Head of caudate nucleus (tissue), 42 donors: Measurements from ENCODE around the gene KRT7.
A peak's percentile ranks its signal among the peaks of the same experiment; 100 is the strongest.

Experiments
- DNase-seq, 42 donors: peaks; one replicate each; pipeline versions ENCODE4 v3.0.0 to v3.0.0-alpha.2; 2020 to 2021; ENCODE audit warnings: mixed read lengths in 7 of 42
- intact Hi-C: fragments of 100-400 bp; cut with DNase I; formaldehyde crosslinking; loops from one replicate; pipeline ENCODE4 v1.15.0; 2022

KRT7 gene

GRCh38 chr12:52232674-52233461 is at the start of gene KRT7:
KRT7 (plus strand) TSS chr12:52233243; CDS start chr12:52233297, 54 bp downstream.
- DNase-seq: no peak
- intact Hi-C loops: no loop called here

- intact Hi-C loops: no loop called here
- DNase-seq: peak in 4 of 42 donors; percentile 19 to 45 (median 27)
These were observed 49.5 kb upstream of the KRT7 start for GRCh38 chr12:52183544-52183910.

GRCh38 chr12:52183971-52184370 is 49.1 kb upstream of the KRT7 start:
- DNase-seq: no peak
- intact Hi-C loops: no loop called here

DNA sequence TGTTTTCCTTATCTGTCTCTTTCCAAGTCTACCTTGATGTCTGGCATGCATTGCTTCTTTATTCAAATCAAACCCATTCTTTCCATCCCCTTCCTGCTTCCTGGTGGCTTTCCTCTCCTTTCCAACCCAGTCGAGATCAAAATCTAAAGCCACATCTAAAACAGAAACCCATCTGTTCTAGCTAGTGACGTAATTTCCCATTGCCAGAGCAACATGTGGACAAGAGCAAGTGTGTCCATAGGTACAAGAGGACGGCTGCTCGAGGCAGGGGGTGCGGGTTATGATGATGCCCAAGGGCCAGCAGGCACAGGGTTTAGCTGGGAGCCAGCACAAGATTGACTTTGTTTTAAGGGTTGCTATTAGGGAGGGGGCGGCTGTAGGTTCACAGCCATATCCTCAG is 48.2 kb upstream of the KRT7 start:
- intact Hi-C loops: no loop called here
- no peak for DNase-seq

GRCh38 chr12:52185400-52185967 is 47.6 kb upstream of the KRT7 start:
- no peak for DNase-seq
- intact Hi-C loops: no loop called here

- no peak for DNase-seq
- intact Hi-C loops: no loop called here
These were observed 46.8 kb upstream of the KRT7 start for GRCh38 chr12:52186118-52186840.

DNA sequence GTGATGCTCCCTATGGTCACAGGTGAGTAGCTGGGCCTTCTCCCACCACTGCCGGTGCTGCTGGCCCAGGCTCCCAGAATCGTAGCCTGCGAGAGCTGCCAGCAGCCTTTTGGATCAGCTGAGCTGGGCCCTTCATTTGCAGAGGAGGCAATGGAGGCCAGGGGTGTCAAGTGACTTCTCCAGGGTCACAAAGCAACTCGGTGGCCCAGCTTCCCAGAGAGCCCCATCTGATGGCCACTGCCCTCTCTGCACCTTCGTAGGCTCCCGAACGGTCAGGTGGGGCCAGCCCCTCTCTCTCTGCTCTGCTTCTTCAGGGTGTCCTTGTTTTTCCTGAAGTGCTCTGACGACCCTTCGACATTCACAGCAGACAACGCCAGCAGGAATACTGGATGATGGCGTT is 45.8 kb upstream of the KRT7 start:
- intact Hi-C loops: no loop called here
- no peak for DNase-seq

GRCh38 chr12:52187640-52188039 is 45.4 kb upstream of the KRT7 start:
- intact Hi-C loops: no loop called here

GRCh38 chr12:52188658-52189057 is 44.4 kb upstream of the KRT7 start:
- intact Hi-C loops: no loop called here
- DNase-seq: no peak

More at GRCh38 chr12:52187640-52188039, 45.4 kb upstream of the KRT7 start:
- DNase-seq: no peak

- intact Hi-C loops: no loop called here
- DNase-seq: no peak
These were observed 43.5 kb upstream of the KRT7 start for GRCh38 chr12:52189376-52190174.

- intact Hi-C loops: no loop called here
- no peak for DNase-seq
These were observed 41.9 kb upstream of the KRT7 start for GRCh38 chr12:52190860-52191729.

- peak in 39 of 42 donors; percentile 19 to 84 (median 58) for DNase-seq
- intact Hi-C loops: no loop called here
These were observed 40.9 kb upstream of the KRT7 start, which contains the start of gene KRT80 for GRCh38 chr12:52191841-52192791. KRT80 (minus strand) TSS chr12:52192014; CDS start chr12:52191902, 112 bp downstream.

- intact Hi-C loops: no loop called here
- DNase-seq: no peak
These were observed 39.5 kb upstream of the KRT7 start for GRCh38 chr12:52193532-52193931.

DNA sequence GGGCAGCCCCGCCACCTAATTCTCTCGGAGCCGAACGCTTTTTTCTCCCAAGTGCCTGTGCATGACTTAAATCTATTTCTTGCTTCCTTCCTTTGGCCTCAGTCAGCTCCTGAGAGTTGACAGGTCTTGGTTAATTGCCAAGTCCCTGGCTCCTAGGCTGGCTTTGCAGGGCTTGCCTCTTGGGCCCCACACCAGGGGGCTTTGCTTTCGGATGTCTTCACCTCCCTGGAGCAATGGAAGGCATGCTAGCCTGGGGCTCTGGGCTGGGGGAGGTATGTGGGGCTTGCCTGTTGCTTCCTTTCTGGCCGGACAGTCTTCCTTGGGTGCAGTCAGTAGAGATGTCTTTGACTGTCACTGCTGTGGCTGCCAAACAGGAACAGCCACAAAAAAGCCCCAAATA is 39.1 kb upstream of the KRT7 start:
- intact Hi-C loops: no loop called here
- no peak for DNase-seq

GRCh38 chr12:52195065-52195730 is 37.8 kb upstream of the KRT7 start:
- intact Hi-C loops: no loop called here
- DNase-seq: no peak

- intact Hi-C loops: no loop called here
- peak in 5 of 42 donors; percentile 11 to 58 (median 30) for DNase-seq
These were observed 35.4 kb upstream of the KRT7 start for GRCh38 chr12:52197371-52198231.
